GM21529 (cell line): ENCODE data around the gene PDCD2L.
"Not testable (repeated sequence)": the region's sequence is repeated elsewhere in the genome, so short reads cannot be mapped to it uniquely, and the experiment has no call there.

Source experiments
- ATAC-seq: cut with Tn5 transposase; IDR thresholded peaks from one replicate; pipeline ENCODE4 v1.9.1; 2021; ENCODE audit not compliant: unreplicated experiment

PDCD2L gene

GRCh38 chr19:34461375-34462100 lies 57.3 kb downstream of the PDCD2L start:
- no peak for ATAC-seq

DNA sequence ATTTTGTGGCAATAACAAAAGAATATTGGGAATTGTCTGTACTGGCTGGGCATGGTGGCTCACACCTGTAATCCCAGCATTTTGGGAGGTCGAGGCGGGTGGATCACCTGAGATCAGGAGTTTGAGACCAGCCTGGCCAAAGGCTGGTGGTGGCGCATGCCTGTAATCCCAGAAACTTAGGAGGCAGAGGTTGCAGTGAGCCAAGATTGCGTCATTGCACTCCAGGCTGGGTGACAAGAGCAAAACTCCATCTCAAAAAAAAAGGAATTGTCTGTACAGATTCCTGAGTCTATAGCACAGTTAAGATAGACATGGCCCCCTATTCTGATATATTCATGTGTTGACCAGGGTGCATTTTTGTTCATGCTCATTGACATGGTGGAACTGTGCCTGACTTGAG lies 60.6 kb downstream of the PDCD2L start:
- not testable (repeated sequence) for ATAC-seq

- no peak for ATAC-seq
These were observed 64.2 kb downstream of the PDCD2L start for GRCh38 chr19:34468409-34468808.

DNA sequence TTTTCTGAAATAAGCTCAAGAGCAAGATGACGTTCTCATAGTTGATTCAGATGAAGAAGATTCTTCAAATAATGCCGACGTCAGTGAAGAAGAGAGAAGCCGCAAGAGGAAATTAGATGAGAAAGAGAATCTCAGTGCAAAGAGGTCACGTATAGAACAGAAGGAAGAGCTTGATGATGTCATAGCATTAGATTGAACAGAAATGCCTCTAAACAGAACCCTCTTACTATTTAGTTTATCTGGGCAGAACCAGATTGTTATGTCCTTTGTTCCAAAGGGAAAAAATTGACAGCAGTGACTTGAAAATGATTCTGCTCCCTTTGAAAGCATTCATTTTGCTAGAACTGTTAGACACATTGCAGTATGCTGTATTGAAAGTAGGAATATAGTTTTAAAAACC lies 64.8 kb downstream of the PDCD2L start:
- ATAC-seq, result not testable (repeated sequence)

DNA sequence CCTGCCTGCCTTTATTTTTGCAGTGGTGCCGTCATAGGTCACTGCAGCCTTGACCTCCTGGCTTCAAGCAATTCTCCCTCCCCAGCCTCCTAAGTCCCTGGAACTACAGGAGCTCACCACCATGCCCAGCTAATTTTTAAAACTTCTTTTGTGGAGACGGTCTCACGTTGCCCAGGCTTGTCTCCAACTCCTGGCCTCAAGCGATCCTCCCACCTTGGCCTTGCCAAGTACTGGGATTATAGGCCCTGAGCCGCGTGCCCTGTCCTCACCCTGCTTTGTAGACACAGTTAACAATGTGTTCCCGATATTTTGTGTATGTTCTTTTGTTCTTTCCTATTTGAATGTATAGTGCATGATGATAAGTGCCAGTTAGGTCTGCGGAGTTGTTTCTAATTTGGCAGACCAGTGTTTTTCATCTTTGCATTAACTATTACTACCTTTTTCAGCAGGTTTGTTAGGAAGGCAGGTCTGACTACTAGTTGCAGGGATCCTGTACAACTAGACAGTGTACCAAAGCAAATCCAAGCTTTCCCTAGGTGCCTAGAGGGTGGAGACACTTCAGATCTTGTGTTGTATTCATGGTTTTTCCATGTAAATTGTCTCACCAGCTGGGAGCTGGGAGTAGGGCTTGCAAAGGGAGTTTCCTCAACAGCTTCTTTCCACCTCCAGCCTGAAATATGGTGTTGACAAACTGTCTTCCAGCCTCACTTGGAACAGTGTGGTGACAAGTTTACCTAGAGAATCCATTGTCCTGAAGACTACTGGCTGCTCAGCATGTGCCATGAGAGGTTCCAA lies 67.9 kb downstream of the PDCD2L start:
- no peak for ATAC-seq

GRCh38 chr19:34474233-34474989 lies 70.2 kb downstream of the PDCD2L start:
- no peak for ATAC-seq

GRCh38 chr19:34475026-34475974 lies 71.1 kb downstream of the PDCD2L start:
- no peak for ATAC-seq
